Transverse colon (tissue), 4 donors: ENCODE results near the gene SLPI. TPM values are rescaled to one million over a fixed set of nuclear protein-coding genes. Genes with fewer than 3 reads are reported as not detected.

Experiments used
- DNase-seq: peaks from one replicate; pipeline ENCODE4 v3.0.0-alpha.2; 2019
- H3K27ac ChIP-seq, 4 donors: fragments of 200-600 bp; sonication (generic); 2 replicates each; pipeline ENCODE4 v1.5.1; 2016 to 2018; ENCODE audit warnings: inconsistent platforms in 4 of 4
- H3K27me3 ChIP-seq: fragments of 200-600 bp; sonication (generic); 2 replicates; pipeline ENCODE4 v1.5.1; 2017; ENCODE audit warnings: inconsistent platforms
- H3K36me3 ChIP-seq, 4 donors: fragments of 200-600 bp; sonication (generic); 2 replicates each; pipeline ENCODE4 v1.5.1; 2017 to 2019; ENCODE audit warnings: inconsistent platforms in 4 of 4
- H3K4me1 ChIP-seq, 4 donors: fragments of 200-600 bp; sonication (generic); 2 replicates each; pipeline ENCODE4 v1.5.1; 2017 to 2020; ENCODE audit warnings: inconsistent platforms in 4 of 4
- H3K4me3 ChIP-seq, 4 donors: fragments of 200-600 bp; sonication (generic); 1 replicate in 1 of 4; 2 replicates in 3 of 4; pipeline versions ENCODE4 v1.5.1 to v1.6.1; 2017 to 2019; ENCODE audit warnings: inconsistent platforms in 4 of 4
- H3K9me3 ChIP-seq, 2 donors: fragments of 200-600 bp; sonication (generic); 2 replicates each; pipeline ENCODE4 v1.5.1; 2017 to 2019; ENCODE audit warnings: inconsistent platforms in 2 of 2
- EP300 ChIP-seq: sonication (generic); formaldehyde crosslinking; IDR thresholded peaks from one replicate; pipeline ENCODE4 v1.6.1; 2017; ENCODE audit warnings: antibody characterized with exemption, low read depth
- POLR2A ChIP-seq: fragments of 450-650 bp; IDR thresholded peaks from one replicate; pipeline ENCODE4 v1.6.1; 2016; ENCODE audit warnings: antibody characterized with exemption, mild to moderate bottlenecking, moderate library complexity
- POLR2AphosphoS5 ChIP-seq, 3 donors: sonication (generic); formaldehyde crosslinking; IDR thresholded peaks; one replicate each; pipeline ENCODE4 v1.6.1; 2016; ENCODE audit warnings: antibody characterized with exemption in 3 of 3
- WGBS, 2 donors: methylation state at CpG; one replicate each; pipeline ENCODE4 v1.1.5; 2018; ENCODE audit warnings: low coverage in 1 of 2; 5-methylcytosine and 5-hydroxymethylcytosine counted together
- in situ Hi-C, 4 donors: fragments of 200-750 bp; cut with MboI; loops; one replicate each; pipeline versions ENCODE4 v1.15.0 to v1.15.1; 2017; ENCODE audit warnings: low sequenced_read_pairs in 3 of 4, low pct_ligation_motif_present in 1 of 4, low pct_unique_long_range_greater_than_20kb in 1 of 4
- intact Hi-C: fragments of 100-400 bp; cut with DNase I; formaldehyde crosslinking; loops from one replicate; pipeline ENCODE4 v1.15.1; 2023; ENCODE audit warnings: low total_unique reads
- total RNA-seq, 4 donors: library from RNA; depleted of rRNA; stranded (reverse); fragments of >200 nt; gene quantifications; one replicate each; pipeline ENCODE4 v1.1.0, GENCODE V29; 2016
- TF ChIP-seq, protein P1 (sequence below), 5 experiments: fragments of 200-600 bp in 3 of 5; fragments of 450-650 bp in 2 of 5; sonication (generic) in 3 of 5; IDR thresholded peaks; 1 replicate in 2 of 5; 2 replicates in 3 of 5; pipeline ENCODE4 v1.5.1; 2016 to 2017; ENCODE audit warnings: antibody characterized with exemption in 5 of 5, inconsistent platforms in 3 of 5, mild to moderate bottlenecking in 2 of 5, moderate library complexity in 1 of 5

The SLPI gene
- total RNA-seq, 4 donors from 2014 or later = 16.1 to 90.3 (median 48.2) TPM

DNA sequence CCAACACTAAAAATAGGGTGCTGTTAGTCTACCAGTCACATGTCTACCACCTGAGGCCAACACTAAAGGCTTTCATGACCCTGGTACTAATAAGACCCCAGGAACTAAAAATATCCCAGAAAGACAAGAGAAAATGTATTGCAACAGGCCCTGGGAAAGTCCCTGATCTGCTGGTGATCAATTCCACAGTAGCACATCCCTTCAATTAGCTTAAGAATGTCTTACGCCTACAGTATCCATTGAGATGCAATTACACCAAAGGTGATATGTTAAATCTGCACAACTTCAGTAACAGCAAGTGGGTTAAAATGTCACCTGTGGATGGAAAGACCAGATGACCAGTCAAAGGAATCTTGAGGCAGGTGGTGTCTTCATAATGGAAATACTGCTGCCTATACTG lies 44.4 kb downstream of the SLPI start:
- no peak for DNase-seq
- in situ Hi-C loops = no loop called here
- Histone ChIP-seq H3K27ac (no peak overlapping the region), H3K36me3 (no peaks in the 10 kb centered on the region), H3K9me3 (no peaks in the 10 kb centered on the region), H3K4me3 (no peak overlapping the region), H3K4me1 (no peaks in the 10 kb centered on the region), H3K27me3 (peaks cover 16% of the 10 kb centered on the region)
- 93 to 100% methylated on average over 1 of the region's 1 CpG for WGBS, 2 donors
- TF ChIP-seq POLR2A (no peak), EP300 (no peak), POLR2AphosphoS5 (IDR thresholded peaks at IDR 0.05) (no peak)
- TF ChIP-seq, protein P1, sequence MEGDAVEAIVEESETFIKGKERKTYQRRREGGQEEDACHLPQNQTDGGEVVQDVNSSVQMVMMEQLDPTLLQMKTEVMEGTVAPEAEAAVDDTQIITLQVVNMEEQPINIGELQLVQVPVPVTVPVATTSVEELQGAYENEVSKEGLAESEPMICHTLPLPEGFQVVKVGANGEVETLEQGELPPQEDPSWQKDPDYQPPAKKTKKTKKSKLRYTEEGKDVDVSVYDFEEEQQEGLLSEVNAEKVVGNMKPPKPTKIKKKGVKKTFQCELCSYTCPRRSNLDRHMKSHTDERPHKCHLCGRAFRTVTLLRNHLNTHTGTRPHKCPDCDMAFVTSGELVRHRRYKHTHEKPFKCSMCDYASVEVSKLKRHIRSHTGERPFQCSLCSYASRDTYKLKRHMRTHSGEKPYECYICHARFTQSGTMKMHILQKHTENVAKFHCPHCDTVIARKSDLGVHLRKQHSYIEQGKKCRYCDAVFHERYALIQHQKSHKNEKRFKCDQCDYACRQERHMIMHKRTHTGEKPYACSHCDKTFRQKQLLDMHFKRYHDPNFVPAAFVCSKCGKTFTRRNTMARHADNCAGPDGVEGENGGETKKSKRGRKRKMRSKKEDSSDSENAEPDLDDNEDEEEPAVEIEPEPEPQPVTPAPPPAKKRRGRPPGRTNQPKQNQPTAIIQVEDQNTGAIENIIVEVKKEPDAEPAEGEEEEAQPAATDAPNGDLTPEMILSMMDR (IDR thresholded peaks at IDR 0.05) = no peak
- intact Hi-C loops = no loop called here

DNA sequence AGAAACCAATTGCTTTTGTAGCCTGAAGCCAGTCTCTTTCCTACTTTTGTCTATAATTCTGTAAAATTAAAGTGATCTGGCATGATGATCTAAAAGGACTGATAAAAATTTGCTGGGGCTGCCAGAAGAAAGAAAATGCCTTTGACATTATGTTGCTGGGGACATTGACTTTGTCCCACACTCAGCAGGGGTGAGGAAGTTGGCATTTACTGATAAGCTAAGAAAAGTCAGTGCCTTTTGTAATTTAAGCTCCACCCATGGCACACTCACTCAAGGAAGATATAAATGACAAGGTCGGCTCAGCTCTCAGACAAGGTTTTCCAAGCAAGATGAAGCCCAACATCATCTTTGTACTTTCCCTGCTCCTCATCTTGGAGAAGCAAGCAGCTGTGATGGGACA lies 47.6 kb downstream of the SLPI start, which contains the start of gene SEMG1:
TSS of gene SEMG1 (plus strand) at position 309 of the 400 bp plus-strand sequence. CDS start at position 330, 21 bp downstream.
- H3K4me3 ChIP-seq = no peak within 1 kb of the TSS
- H3K9me3 ChIP-seq = peaks cover 0 to 3% of the 10 kb centered on the region in 2 donors
- DNase-seq = no peak
- H3K27me3 ChIP-seq = peaks cover 16% of the 10 kb centered on the region
- intact Hi-C loops = no loop called here
- TF ChIP-seq, protein P1 (IDR thresholded peaks at IDR 0.05) = no peak
- TF ChIP-seq EP300 (no peak), POLR2A (no peak), POLR2AphosphoS5 (IDR thresholded peaks at IDR 0.05) (no peak)
- no peaks in the 10 kb centered on the region for H3K36me3 ChIP-seq
- WGBS, 2 donors = 24 to 38% methylated on average over 1 of the region's 1 CpG
- H3K27ac ChIP-seq = no peak within 1 kb of the TSS
- no peaks in the 10 kb centered on the region for H3K4me1 ChIP-seq
- in situ Hi-C loops = no loop called here

Other genes with a start within 250 kb of the SLPI start
- gene KCNS1, start 153.4 kb downstream of the SLPI start, total RNA-seq = under 1 TPM in 2 of 4 donors, not detected in 2; 0.55 to 0.64 TPM
- gene WFDC5, start 139.4 kb downstream of the SLPI start, total RNA-seq = not detected
- gene WFDC12, start 130.1 kb downstream of the SLPI start, total RNA-seq = under 1 TPM in 1 of 4 donors, not detected in 3; 0.68 TPM
- gene PI3, start 79.7 kb downstream of the SLPI start, total RNA-seq = 100 to 1,000 TPM in 3 of 4 donors, not detected in 1; 197 to 285 (median 250) TPM
- gene SEMG1, start 47.5 kb downstream of the SLPI start, total RNA-seq = under 1 TPM in 1 of 4 donors, not detected in 3; 0.27 TPM
- not detected for gene SEMG2, start 33.2 kb downstream of the SLPI start, total RNA-seq
- gene RBPJL, start 52.3 kb upstream of the SLPI start, total RNA-seq = not detected
- not detected for gene MATN4, start 53.7 kb upstream of the SLPI start, total RNA-seq
- 100 to 1,000 TPM in 2 of 4 donors, 10 to 100 TPM in 2; 60.7 to 140 (median 94.3) TPM for gene SDC4, start 93.9 kb upstream of the SLPI start, total RNA-seq
- 10 to 100 TPM in 3 of 4 donors, 1 to 10 TPM in 1; 5.6 to 64.7 (median 38.4) TPM for gene SYS1, start 108.6 kb upstream of the SLPI start, total RNA-seq
- gene TP53TG5, start 123.8 kb upstream of the SLPI start, total RNA-seq = under 1 TPM in 1 of 4 donors, not detected in 3; 0.14 TPM
- gene DBNDD2, start 153.7 kb upstream of the SLPI start, total RNA-seq = 100 to 1,000 TPM in 1 of 4 donors, 10 to 100 TPM in 3; 74.5 to 122 (median 84.9) TPM
- gene PIGT, start 161.6 kb upstream of the SLPI start, total RNA-seq = 100 to 1,000 TPM in 2 of 4 donors, 10 to 100 TPM in 2; 88.3 to 321 (median 108) TPM
- 100 to 1,000 TPM in 1 of 4 donors, 10 to 100 TPM in 3; 11.0 to 325 (median 38.8) TPM for gene WFDC2, start 215.2 kb upstream of the SLPI start, total RNA-seq